SK-N-MC (cell line): ENCODE measurements around the gene SLFN5.

Source experiments
- EZH2 ChIP-seq: fragments of 200-600 bp; sonication (generic); IDR thresholded peaks from one replicate; pipeline ENCODE4 v1.6.1; 2017; ENCODE audit warnings: antibody characterized with exemption
- FOXP2 ChIP-seq: optimal IDR thresholded peaks from 2 replicates; pipeline ENCODE3; 2011; ENCODE audit warnings: mild to moderate bottlenecking, moderate library complexity; ENCODE audit not compliant: insufficient read depth; ENCODE audit errors: extremely low read length, control extremely low read depth
- POLR2AphosphoS5 ChIP-seq: IDR thresholded peaks from 2 replicates; pipeline ENCODE4 v1.6.1; 2012; ENCODE audit warnings: mild to moderate bottlenecking, low read depth, low read length, borderline replicate concordance

GRCh38 chr17:35214192-35214591 is 28.7 kb upstream of the SLFN5 start:
- TF ChIP-seq EZH2 (no peak), POLR2AphosphoS5 (no peak; the same call in 1 of the 2 replicates), FOXP2 (no peak)
